HG02943 (cell line): ENCODE measurements around the gene NTN4.
"Not testable (repeated sequence)": the region's sequence is repeated elsewhere in the genome, so short reads cannot be mapped to it uniquely, and the experiment has no call there.

Source experiments
- ATAC-seq: cut with Tn5 transposase; IDR thresholded peaks from one replicate; pipeline ENCODE4 v1.9.1; 2021; ENCODE audit warnings: mild to moderate bottlenecking, low read depth, moderate library complexity; ENCODE audit not compliant: unreplicated experiment

The NTN4 gene

DNA sequence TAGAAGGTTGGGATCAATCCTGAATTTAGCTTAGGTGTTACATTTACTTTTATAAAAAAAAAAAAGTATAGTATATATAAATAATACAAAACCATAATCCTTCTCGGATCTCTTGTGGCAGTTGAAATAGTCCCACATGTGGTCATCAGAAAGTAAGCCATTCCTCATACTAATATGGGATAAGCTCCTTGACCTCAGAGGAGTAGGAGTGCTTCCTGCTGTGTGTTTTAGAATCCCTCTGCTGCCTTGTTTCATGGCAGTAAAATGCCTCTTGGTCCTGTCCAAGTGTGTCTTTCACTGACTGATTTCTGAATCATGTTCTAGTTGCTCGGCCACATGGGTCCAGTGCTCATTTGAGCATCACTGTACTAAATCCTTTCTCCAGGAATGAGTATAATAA, 117.0 kb downstream of the NTN4 start:
- no peak for ATAC-seq

DNA sequence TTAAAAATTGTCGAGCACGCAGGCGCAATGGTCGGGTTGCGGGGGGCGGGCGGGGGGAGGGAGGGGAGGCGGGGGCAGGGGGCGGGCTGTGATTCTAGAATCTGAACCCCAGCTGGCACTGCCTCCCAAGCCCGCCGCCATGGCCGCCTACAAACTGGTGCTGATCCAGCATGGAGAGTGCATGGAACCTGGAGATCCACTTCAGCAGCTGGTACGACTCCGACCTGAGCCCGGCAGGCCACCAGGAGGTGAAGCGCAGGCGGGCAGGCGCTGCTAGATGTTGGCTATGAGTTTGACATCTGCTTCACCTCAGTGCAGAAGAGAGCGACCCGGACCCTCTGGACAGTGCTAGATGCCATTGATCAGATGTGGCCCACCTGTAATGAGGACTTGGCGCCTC, 118.4 kb downstream of the NTN4 start:
- ATAC-seq: no peak

GRCh38 chr12:95671265-95671664, 119.3 kb downstream of the NTN4 start:
- ATAC-seq: no peak

- ATAC-seq: no peak
These were observed 127.0 kb downstream of the NTN4 start for GRCh38 chr12:95663525-95663924.

DNA sequence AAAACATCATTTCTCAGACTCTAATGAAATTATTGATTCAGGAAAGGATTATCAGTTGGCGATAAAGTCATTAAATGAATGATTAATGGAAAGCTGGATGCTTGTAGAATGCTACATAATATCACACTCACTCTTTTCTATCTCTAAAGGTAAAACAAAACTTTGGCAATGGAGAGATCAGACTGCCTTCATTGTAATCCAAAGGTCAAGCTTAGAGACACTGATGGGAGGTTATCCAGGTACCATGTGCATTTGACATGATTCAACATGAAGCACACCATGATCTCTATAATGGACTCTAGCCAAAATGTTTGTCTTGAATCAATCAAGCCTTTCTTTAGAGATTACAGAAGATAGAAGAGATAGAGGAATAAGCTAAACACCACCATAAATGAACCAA, 129.2 kb downstream of the NTN4 start:
- no peak for ATAC-seq

DNA sequence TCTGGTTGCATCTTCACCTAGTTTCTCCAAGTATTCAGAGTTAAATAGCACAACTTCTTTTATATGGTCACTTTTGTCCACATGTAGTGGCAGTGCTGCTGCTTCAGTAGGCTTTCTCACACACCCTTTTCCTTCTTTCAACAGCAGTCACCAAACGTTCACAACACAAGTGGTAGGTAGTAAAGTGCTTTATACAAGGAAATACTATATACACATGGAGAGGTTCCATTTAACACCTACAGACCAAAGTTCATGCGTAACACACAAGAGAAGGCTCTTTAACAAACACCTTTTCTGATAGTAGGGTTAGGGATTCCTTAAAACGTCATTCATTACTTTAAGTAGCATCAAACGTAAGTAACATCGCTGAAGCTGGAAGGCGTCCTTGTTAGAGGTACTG, 132.2 kb downstream of the NTN4 start:
- no peak for ATAC-seq

- ATAC-seq: not testable (repeated sequence)
These were observed 135.9 kb downstream of the NTN4 start for GRCh38 chr12:95654665-95655064.

DNA sequence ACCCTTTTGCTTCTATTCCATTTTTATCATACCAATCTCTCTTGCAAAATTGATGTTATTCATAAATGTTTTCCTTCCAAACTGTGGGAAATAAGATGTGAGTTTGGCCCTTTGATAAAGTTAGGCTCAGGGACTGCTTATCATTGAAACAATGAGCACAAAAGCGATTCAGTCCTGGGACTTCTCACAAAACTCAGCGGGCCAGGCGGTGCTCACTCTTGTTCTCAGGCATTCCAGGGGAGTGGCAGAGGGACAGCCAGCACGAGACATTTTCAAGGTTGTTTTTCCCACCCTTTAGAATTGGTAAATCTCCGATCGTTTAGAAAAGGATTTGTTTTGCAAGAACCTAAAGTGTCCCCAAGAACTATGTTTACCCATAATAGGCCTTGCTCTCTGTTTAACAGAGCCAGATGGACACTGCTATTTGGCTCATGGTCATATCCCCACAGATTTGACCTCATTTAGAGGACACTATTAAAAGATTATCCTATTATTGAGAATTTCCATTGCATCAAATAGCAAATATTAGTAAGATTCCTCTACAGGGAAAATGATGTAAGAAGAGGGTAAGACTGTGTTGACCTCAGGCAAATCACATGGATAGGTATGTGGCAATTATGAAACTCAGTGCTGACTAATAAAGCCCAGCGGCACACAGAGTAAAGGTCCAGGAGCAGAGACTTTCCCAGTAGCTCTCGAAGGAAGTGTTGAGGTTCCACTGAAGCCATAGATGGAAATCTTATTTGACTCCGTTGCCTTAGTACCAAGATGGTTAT, 136.6 kb downstream of the NTN4 start:
- ATAC-seq: no peak

GRCh38 chr12:95651681-95652080, 138.9 kb downstream of the NTN4 start:
- no peak for ATAC-seq

- ATAC-seq: no peak
These were observed 141.4 kb downstream of the NTN4 start for GRCh38 chr12:95648990-95649791.

DNA sequence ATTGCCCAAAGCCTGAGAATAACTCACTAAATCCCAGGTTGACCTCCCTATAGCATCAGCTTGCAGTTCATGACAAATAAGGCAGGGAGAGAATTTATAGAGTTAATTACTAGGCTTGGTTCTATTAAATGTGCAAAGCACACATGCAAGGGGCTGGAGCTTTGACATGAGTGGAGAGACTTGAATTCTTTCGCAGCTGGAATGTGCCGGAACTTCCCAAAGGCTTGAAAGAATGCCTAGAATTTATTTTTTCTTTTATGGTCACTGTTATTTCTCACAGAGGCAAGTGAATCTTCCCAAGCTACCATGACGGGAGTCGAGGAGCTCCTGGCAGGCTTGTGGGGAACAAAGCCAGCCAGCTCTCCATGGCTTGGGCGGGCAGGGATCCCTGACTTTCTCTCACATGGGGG, 143.8 kb downstream of the NTN4 start:
- no peak for ATAC-seq

DNA sequence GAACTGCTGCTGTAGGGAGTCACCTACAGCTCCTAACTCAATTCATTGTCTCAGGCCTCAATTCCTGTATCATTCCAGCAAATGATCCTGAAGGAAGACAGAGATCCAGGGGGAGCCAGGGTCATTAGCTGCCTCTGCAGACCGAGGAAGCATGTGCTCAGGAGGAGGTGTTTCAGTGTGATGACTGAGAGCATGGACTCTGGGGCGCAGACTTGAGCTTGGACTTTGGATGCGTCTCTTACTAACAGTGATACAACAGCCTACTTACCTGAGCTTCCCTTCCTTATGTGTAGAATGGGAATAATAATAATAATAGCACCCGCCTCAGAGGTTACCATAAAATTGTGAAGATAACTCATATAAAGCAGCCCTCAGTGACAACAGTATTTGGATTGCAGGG, 147.3 kb downstream of the NTN4 start:
- ATAC-seq: no peak

DNA sequence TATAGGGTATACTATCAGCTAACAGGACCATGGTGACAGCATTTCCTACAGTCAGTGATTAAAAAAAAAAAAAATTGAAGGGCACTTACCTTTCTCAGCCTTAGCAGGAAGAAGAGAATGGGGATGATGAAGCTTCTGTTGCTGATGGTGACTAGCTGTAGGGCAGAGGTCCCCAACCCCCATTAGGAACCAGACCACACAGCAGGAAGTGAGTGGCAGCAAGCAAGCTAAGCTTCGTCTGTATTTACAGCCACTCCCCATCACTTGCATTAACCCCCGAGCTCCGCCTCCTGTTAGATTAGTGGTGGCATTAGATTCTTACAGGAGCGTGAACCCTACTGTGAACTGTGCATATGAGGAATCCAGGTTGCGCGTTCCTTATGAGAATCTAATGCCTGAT, 148.0 kb downstream of the NTN4 start:
- no peak for ATAC-seq

- no peak for ATAC-seq
These were observed 149.1 kb downstream of the NTN4 start for GRCh38 chr12:95641299-95641952.

GRCh38 chr12:95640516-95640915, 150.0 kb downstream of the NTN4 start:
- ATAC-seq: no peak

DNA sequence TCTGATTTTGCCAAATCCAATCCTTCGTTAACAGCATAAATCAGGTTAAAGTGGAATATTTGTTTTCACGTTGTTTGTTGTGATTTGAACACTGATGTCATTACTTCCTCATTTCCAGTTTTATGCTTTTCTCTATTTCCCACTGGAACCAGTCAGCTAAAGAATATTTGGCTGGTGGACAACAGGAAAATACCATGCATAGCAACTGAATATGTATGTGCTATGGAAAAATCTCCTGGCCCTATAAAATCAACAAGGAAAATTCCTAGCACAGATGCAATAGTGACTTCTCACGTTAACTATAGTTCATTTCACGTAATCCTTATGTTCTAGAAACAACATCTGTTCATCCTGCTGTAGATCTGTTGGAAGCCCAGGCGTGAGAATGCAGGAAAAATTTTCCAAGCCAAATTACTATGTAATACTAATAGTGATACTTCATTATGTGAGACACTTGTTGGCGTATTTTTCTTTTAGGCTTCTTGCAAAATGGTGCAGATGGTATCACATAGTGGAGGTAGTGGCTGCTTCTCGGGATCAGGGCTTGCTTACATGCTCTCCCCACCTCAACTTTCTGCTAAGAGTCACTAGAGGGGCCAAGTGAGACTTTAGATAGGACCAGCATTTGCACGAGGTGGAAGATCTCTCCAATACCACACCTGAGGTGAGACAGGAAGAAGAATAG, 153.0 kb downstream of the NTN4 start:
- ATAC-seq: no peak

- no peak for ATAC-seq
These were observed 153.6 kb downstream of the NTN4 start for GRCh38 chr12:95637010-95637409.

GRCh38 chr12:95634622-95635621, 155.6 kb downstream of the NTN4 start:
- ATAC-seq: peak; percentile 73

DNA sequence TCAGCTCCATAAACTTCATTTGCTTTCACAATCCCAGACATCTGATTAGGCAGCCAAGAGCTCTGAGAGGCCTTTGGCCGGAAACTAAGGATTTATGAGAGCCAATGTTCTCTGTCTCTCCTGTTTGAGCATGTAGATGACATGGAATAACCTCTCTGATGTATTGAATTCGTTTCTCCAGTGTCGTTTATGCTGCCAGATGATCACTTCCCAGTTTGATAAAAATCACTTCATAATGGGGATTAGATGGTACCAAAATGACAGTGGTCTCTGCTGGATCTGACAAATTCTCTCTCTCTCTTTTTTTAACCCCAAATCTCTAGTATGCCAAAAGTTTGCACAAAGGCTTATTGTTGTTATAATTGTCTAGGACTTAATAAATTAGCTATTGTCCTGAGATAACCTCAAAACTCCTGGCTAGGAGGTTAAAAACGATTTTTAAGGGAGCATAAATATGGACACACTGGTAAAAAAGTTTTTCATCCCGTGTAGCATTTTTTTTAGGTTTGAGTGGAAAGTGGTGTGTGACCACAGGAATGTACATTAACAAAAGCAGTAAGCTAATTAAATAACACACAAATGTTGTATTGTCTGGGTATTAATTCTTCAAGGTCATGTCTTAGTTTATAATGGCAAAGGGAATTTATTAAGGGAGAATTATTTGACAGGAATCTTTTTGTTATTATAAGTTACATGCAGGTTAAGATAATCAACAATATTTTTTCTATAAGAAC, 156.7 kb downstream of the NTN4 start:
- no peak for ATAC-seq
